NCI-H187 (cell line): ENCODE measurements around the gene SPSB2.
"Not testable (repeated sequence)": the region's sequence is repeated elsewhere in the genome, so short reads cannot be mapped to it uniquely, and the experiment has no call there.

Source experiments
- DNase-seq, 2 experiments: peaks; one replicate each; lab custom pipeline; 2025; lab: John Stamatoyannopoulos, UW

SPSB2 gene

GRCh38 chr12:6899837-6900519 lies 26.9 kb upstream of the SPSB2 start:
- DNase-seq = no peak

- no peak for DNase-seq
Observed at GRCh38 chr12:6899427-6899826, 26.3 kb upstream of the SPSB2 start.

GRCh38 chr12:6896846-6897435 lies 23.8 kb upstream of the SPSB2 start:
- DNase-seq = no peak

GRCh38 chr12:6894321-6894720 lies 21.2 kb upstream of the SPSB2 start:
- DNase-seq = no peak

- not testable (repeated sequence) for DNase-seq
Observed at GRCh38 chr12:6892683-6893082, 19.6 kb upstream of the SPSB2 start.

GRCh38 chr12:6891646-6892001 lies 18.5 kb upstream of the SPSB2 start:
- DNase-seq = no peak

GRCh38 chr12:6890789-6891645 lies 17.9 kb upstream of the SPSB2 start:
- peak; percentile 94 to 96 for DNase-seq

GRCh38 chr12:6889775-6890573 lies 16.9 kb upstream of the SPSB2 start:
- DNase-seq = not testable (repeated sequence)

GRCh38 chr12:6888794-6889193 lies 15.7 kb upstream of the SPSB2 start:
- DNase-seq = not testable (repeated sequence)

- DNase-seq = no peak
Observed at GRCh38 chr12:6888360-6888759, 15.3 kb upstream of the SPSB2 start.

- no peak for DNase-seq
Observed at GRCh38 chr12:6887460-6887859, 14.4 kb upstream of the SPSB2 start.

GRCh38 chr12:6886206-6886999 lies 13.3 kb upstream of the SPSB2 start:
- not testable (repeated sequence) for DNase-seq

- no peak for DNase-seq
Observed at GRCh38 chr12:6884539-6884938, 11.4 kb upstream of the SPSB2 start.

- no peak for DNase-seq
Observed at GRCh38 chr12:6883683-6884082, 10.6 kb upstream of the SPSB2 start.

- no peak for DNase-seq
Observed at GRCh38 chr12:6883252-6883651, 10.1 kb upstream of the SPSB2 start.

GRCh38 chr12:6879824-6880223 lies 6.7 kb upstream of the SPSB2 start:
- not testable (repeated sequence) for DNase-seq

- DNase-seq = not testable (repeated sequence)
Observed at GRCh38 chr12:6874015-6874368, 889 bp upstream of the SPSB2 start.

GRCh38 chr12:6872073-6873048 lies 742 bp downstream of the SPSB2 start:
- DNase-seq = peak; percentile 31 to 59

- DNase-seq = no peak
Observed at GRCh38 chr12:6871052-6871957, 1.8 kb downstream of the SPSB2 start.
